GM21529 (cell line): ENCODE measurements around the gene EHF.
"Not testable (repeated sequence)": the region's sequence is repeated elsewhere in the genome, so short reads cannot be mapped to it uniquely, and the experiment has no call there.

ENCODE experiments used
- ATAC-seq: cut with Tn5 transposase; IDR thresholded peaks from one replicate; pipeline ENCODE4 v1.9.1; 2021; ENCODE audit not compliant: unreplicated experiment

Gene EHF

DNA sequence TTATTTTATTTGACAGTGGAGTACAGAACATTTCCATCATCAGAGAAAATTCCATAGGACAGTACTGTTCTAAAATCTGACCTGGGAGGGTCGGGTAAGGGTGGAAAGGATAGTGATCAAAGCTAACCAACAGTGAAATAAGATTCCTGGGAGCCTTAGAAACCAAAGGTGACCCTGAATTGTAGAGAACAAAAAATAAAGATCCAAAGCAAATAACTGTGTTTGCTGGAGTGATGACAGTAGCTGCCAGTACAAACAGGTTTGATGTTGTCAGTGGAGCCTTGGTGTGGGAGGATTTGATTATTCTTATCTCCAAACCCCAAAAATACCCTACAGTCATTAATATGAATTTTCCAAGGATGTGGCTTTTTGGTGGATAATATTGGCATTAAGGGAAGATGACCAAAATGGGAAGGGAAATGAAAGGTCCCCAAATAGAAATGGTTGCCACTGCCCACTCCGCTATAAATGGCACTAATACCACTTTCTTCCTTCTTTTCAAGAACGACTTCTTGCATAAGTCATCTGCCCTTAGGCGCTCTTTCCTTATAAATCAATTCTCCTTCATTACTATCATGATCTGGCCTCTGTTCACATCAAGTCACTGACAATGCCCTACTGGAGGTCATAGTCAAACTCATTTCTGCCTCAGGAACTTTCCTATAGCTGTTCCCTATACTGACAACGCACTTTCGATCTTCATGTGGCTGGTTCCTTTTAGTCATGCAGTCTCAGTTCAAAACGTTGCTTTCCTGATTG lies 44.4 kb downstream of the EHF start:
- no peak for ATAC-seq

DNA sequence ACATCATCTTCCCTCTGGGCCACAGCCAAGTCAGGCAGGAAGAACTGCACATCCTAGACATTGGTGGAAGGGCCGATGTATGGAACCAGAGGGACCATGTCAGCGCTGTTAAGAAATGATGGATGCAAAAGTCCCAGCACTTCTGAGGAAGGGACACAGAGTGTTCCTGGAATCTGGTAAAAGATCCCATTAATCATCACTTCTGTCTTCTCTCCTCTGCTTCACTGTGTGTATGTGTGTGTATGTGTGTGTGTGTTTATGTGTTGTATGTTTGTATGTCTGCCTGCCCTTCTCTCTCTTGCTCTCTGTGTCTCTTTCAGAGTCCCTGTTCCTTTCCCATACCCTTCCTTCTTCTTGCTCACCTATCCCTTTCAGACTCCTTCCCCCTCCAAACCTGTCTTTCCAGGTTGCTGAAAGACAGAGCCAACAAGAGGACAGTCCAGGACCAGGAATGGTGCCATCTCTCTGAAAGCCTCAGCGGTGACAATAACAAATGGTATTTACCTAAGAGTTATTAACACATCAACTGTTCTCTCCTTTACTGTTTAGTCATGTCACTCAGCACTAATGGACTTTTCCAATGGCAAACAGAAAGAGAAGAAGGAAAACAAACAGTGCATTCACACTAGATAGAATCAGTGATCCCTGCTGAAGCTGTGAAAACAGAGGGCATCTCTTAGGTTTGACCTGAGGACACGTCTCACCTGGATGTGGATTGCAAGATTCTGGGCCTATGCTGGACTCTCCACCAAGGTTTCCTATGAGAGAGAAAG lies 47.1 kb downstream of the EHF start:
- no peak for ATAC-seq

DNA sequence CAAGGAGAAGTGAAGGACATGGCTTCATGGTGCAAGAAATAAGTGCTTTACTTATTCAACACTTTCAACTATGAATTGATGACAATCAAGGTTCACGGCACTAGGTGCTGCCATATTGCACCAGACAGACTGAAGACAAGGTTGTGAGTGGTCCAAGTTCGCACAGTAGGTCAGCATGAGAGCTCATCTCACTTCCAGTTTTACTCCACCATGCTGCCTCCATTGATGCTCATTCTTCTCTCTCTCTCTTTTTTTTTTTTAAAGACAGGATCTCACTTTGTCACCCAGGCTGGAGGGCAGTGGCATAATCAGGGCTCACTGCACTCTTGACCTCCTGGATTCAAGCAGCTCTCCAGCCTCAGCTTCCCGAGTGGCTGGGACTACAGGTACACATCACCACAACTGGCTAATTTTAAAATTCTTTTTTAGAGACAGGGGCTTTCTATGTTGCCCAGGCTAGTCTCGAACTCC lies 47.7 kb downstream of the EHF start:
- no peak for ATAC-seq

- no peak for ATAC-seq
Observed at GRCh38 chr11:34669458-34669857, 48.6 kb downstream of the EHF start.

DNA sequence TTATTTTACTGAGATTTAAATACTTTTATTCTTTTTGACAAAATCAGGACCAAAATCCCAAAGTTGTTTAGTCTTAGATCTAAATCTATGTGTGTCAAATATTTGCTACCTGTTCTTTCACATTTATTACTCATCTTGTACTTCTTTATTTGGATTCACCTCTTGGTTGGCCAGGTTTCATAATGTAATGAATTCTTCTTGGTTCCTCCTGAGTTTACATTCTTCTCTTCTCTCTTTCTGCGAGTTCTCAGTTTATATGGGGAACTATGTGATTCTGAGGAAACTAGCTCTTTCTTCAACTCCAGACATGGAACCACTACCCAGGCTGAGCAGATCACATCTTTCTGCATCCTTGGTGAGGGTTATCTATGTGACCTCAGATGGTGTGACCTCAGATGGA lies 50.2 kb downstream of the EHF start:
- no peak for ATAC-seq

DNA sequence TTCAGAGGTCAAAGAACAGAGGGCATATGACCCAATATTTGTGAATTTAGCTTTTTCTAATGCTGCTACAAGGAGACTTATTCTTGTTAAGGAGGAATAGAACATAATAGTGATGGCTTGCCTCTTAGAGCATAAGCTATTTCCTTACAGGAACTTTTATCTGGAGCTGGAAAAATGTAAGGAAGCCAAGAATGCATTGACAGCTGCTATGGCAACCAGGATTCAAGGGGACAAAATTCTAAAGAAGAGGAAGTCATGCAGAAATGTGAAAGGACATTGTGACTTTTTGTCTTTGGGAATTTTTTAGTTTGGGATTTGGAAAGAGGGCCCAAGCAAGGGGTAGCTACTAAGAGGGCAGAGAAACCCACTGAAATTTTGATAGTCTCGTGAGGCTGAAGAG lies 51.1 kb downstream of the EHF start:
- ATAC-seq, result no peak

DNA sequence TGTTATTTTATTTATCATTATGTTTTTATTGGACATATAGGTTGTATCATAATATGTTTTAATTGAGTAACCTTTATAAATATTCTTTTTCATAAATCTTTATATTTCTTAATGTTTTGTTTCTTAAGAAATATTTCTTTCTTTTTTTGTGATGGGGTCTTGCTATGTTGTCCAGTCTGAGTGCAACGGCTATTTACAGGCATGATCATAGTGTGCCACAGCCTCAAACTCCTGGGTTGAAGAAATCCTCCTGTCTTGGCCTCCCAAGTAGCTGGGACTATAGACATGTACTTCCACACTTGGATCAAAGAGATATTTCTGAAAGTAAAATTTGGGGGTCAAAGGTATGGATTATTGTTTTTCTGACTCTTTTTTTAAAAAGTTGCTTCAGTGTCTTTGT lies 53.1 kb downstream of the EHF start:
- no peak for ATAC-seq

- no peak for ATAC-seq
Observed at GRCh38 chr11:34676227-34676626, 55.3 kb downstream of the EHF start.

GRCh38 chr11:34679681-34680080 lies 58.8 kb downstream of the EHF start:
- no peak for ATAC-seq

- no peak for ATAC-seq
Observed at GRCh38 chr11:34680206-34680605, 59.3 kb downstream of the EHF start.

DNA sequence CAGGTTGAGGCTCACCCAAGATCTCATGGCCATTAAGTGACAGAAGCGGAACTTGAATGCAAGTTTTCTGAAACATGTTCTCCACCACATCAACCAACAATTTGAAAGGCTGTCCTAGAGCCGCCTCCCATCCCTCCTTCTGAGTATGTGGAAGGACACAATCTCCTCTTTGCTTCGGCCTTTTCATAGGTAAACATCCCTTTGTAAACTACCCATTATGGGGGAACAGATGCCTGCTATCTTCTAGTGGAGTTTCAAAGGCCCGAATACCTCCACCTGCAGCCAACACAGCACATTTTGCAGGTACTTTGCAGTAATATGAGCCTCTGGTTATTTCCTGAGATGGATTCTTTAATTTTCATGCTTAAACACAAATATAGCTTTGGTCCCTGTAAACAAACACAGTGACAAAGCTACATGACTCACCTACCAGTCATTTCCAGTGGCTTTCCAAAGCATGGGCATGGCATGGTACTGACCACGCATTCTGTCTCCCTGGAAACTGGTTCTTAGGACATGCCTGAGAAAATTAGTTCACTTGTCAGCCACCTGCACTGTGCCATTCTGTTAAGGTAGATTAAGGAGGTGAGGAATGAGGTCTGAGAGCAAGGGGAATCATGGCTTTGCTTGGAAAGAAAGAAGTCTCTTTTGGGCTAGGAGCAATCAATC lies 60.2 kb downstream of the EHF start:
- no peak for ATAC-seq

GRCh38 chr11:34682825-34683224 lies 61.9 kb downstream of the EHF start:
- no peak for ATAC-seq

- ATAC-seq, result no peak
Observed at GRCh38 chr11:34683396-34683795, 62.5 kb downstream of the EHF start.

DNA sequence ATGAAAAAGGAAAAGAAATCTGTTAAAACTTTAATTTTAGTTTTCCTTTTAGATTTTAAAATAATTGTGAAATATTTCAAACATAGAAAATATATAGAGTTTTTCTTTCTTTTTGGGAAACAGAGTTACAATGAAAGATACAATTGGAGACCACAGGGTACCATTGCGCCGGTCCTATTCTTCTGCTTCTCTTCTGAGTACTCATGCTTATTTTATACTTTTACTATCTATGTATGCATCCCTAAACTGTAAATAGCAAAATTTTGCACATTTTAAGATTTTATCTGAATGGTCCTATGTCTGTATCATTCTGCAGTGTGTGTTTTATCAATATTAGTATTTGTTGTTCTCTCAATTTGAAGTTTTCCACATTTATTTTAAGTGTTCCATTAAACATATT lies 65.0 kb downstream of the EHF start:
- no peak for ATAC-seq

DNA sequence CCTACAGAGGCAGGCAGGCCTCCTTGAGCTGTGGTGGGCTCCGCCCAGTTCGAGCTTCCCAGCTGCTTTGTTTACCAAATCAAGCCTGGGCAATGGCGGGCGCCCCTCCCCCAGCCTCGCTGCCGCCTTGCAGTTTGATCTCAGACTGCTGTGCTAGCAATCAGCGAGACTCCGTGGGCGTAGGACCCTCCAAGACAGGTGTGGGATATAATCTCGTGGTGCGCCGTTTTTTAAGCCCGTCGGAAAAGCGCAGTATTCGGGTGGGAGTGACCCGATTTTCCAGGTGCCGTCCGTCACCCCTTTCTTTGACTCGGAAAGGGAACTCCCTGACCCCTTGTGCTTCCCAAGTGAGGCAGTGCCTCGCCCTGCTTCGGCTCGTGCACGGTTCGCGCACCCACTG lies 71.4 kb downstream of the EHF start:
- ATAC-seq, result not testable (repeated sequence)

DNA sequence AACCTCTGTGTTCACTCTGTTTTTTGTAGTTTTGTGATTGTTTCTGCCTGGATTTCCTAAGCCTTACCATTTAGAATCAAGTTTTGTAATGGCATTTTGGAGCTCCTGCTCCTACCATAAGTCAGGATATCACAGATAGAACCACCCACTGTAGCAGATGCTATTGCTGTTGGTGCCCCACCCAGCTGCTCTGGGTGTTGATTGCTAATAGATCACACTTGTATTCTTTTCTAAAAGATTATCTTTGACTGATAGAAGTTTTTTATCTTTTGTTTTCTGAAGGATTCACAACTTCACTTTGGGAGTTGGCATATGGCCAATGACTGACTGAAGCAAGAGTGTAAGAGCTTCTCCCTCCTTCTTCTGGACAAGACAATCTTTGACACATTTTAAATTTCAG lies 76.0 kb downstream of the EHF start:
- ATAC-seq, result no peak

DNA sequence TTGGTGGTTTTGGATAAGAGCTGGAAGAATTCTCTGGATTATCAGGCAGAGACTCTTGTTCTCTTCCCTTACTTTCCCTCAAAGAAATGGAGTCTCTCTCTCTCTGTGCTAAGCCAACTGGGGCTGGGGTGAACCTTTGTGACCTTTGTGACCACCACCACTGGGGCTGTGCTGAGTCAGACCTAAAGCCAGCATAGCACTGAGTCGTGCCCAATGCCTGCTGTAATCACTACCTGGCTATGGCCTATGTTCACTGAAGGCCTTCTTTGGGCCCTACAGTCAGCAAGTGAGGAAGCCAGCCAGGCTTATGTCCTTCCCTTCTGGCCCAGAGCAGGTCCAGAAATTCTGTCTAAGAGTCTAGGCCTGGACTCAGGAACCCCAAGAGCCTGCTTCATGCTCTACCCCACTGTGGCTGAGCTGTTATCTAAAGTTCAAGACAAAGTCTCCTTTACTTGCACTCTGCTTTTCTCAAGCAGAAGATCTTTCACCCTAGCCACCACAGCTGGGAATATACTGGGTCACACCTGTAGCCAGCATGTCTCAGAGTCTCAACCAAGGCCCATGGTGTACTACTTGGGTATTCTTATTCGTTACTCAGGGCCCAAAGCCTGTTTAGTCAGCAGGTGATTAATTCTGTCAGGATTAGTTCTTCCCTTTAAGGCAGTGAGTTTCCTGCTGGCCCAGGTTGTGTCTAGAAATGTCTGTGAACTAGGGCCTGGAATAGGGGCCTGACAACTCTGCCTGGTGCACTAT lies 86.0 kb downstream of the EHF start:
- ATAC-seq, result no peak

DNA sequence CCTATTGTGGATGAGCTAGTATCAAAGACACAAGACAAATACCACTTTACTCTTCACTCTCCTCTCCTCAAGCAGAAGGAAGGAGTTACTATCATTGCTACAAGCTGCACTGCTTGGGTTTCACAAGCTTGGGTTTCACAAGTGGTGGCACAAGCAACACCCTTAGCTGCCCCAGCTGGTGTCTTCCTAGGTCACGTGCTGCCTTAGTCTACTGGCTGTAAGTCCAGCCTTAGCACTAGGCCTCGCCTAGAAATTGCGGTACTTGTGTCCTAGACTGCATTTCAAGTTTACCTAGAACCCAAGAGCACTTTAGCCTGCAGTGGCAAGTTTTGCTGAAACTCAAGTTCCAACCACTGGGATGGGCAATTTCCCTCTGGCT lies 86.6 kb downstream of the EHF start:
- ATAC-seq, result no peak
